BE2C (cell line): ENCODE data around the gene CYP4A11. TPM values are rescaled to one million over a fixed set of nuclear protein-coding genes. Genes with fewer than 3 reads are reported as not detected.
"Not testable (repeated sequence)": the region's sequence is repeated elsewhere in the genome, so short reads cannot be mapped to it uniquely, and the experiment has no call there.

Source experiments
- DNase-seq: peaks from one replicate; pipeline ENCODE4 v3.0.0-alpha.2; 2020
- H3K27me3 ChIP-seq: fragments of 250-450 bp; sonication (Bioruptor Pico); 2 replicates; pipeline ENCODE4 v1.5.1; 2020; ENCODE audit warnings: mild to moderate bottlenecking
- H3K36me3 ChIP-seq: fragments of 250-450 bp; sonication (Bioruptor Pico); 2 replicates; pipeline ENCODE4 v1.5.1; 2020; ENCODE audit warnings: mild to moderate bottlenecking
- H3K4me1 ChIP-seq: fragments of 250-450 bp; sonication (Bioruptor Pico); 2 replicates; pipeline ENCODE4 v1.5.1; 2020
- H3K4me3 ChIP-seq: 2 replicates; pipeline ENCODE4 v1.5.1; 2011; ENCODE audit warnings: low read depth, low read length
- H3K9me3 ChIP-seq: fragments of 250-450 bp; sonication (Bioruptor Pico); 2 replicates; pipeline ENCODE4 v1.5.1; 2020
- polyA plus RNA-seq: library from polyadenylated mRNA; unstranded; fragments of >200 nt; gene quantifications from one replicate; pipeline ENCODE4 v1.2.1, GENCODE V29; 2012; ENCODE audit warnings: low read depth, missing spikeins; ENCODE audit not compliant: insufficient read length, insufficient read depth
- TF ChIP-seq, protein P1 (sequence below): IDR thresholded peaks from 2 replicates; pipeline ENCODE4 v1.5.1; 2012; ENCODE audit warnings: mild to moderate bottlenecking, low read depth, low read length

CYP4A11 gene, protein sequence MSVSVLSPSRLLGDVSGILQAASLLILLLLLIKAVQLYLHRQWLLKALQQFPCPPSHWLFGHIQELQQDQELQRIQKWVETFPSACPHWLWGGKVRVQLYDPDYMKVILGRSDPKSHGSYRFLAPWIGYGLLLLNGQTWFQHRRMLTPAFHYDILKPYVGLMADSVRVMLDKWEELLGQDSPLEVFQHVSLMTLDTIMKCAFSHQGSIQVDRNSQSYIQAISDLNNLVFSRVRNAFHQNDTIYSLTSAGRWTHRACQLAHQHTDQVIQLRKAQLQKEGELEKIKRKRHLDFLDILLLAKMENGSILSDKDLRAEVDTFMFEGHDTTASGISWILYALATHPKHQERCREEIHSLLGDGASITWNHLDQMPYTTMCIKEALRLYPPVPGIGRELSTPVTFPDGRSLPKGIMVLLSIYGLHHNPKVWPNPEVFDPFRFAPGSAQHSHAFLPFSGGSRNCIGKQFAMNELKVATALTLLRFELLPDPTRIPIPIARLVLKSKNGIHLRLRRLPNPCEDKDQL
- polyA plus RNA-seq, result not detected

DNA sequence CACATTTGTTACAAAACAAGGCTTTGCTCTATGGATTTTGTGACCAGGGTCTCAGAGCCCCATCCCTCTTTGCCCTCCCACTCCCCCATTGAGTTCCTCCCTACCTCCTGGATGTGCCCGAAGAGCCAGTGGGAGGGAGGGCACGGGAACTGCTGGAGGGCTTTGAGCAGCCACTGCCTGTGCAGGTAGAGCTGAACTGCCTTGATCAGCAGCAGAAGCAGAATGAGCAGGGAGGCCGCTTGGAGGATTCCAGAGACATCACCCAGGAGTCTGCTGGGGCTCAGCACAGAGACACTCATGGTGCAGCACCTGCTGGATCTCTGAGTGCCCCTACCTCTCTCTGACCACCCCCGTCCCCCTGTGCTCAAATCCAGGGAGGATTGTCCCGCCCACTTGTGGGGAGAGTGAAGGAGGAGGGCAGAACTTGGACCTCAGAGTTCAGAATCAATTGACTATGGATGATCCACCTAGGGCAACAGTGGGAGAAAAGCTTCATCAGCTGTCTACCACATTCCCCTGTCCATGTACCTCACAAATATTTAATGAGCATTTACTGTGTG lies at the start of gene CYP4A11:
CYP4A11 (minus strand) TSS at position 342 of the 560 bp plus-strand sequence; CDS start at position 299, 43 bp downstream.
- H3K4me1 ChIP-seq, result no peaks in the 10 kb centered on the region
- H3K27me3 ChIP-seq, result no peaks in the 10 kb centered on the region
- no peak for DNase-seq
- no peak within 1 kb of the TSS for H3K4me3 ChIP-seq
- TF ChIP-seq, protein P1, sequence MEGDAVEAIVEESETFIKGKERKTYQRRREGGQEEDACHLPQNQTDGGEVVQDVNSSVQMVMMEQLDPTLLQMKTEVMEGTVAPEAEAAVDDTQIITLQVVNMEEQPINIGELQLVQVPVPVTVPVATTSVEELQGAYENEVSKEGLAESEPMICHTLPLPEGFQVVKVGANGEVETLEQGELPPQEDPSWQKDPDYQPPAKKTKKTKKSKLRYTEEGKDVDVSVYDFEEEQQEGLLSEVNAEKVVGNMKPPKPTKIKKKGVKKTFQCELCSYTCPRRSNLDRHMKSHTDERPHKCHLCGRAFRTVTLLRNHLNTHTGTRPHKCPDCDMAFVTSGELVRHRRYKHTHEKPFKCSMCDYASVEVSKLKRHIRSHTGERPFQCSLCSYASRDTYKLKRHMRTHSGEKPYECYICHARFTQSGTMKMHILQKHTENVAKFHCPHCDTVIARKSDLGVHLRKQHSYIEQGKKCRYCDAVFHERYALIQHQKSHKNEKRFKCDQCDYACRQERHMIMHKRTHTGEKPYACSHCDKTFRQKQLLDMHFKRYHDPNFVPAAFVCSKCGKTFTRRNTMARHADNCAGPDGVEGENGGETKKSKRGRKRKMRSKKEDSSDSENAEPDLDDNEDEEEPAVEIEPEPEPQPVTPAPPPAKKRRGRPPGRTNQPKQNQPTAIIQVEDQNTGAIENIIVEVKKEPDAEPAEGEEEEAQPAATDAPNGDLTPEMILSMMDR, result no peak
- H3K36me3 ChIP-seq, result no peaks in the 10 kb centered on the region
- H3K9me3 ChIP-seq, result no peaks in the 10 kb centered on the region

DNA sequence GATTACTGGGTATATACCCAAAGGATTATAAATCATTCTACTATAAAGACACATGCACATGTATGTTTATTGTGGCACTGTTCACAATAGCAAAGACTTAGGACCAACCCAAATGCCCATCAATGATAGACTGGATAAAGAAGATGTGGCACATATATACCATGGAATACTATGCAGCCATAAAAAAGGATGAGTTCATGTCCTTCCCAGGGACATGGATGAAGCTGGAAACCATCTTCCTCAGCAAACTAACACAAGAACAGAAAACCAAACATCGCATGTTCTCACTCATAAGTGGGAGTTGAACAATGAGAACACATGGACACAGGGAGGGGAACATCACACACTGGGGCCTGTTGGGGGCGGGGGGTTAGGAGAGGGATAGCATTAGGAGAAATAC lies 49.3 kb upstream of the CYP4A11 start:
- not testable (repeated sequence) for H3K9me3 ChIP-seq, H3K4me3 ChIP-seq, DNase-seq, H3K36me3 ChIP-seq, H3K4me1 ChIP-seq, H3K27me3 ChIP-seq

DNA sequence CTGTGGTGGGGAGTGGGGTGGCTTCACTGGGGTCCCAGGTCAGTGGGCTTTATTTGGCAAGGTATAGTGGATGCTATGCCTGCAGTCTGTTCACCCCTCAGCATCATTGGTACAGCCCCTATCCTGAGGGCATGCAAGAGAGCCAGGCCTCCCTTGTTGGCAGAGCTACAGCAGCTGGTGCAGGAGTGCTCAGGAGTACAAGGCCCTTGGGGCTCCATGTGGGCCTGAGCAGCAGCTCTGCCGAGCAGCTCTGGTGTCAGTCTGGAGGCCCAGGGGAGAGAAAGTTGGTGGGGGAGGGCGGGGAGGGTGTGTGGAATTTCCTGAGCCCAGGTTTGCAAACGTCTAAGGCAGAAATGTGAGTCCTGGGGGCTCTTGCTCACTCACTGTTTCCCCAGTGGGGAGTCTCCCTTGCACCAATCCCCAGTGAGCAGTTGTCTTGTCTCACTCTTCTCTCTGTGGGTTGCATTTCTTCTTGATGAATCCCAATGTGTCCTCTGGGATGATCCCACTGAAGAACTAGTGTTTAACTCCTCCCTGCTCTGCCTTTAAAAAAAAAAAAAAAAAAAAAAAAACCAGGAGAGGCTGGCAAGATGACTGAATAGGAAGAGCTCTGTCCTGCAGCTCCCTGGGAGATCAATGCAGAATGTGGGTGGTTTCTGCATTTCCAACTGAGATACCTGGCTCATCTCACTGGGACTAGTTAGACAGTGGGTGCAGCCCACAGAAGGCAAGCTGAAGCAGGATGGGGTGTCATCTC lies 42.7 kb upstream of the CYP4A11 start:
- Histone ChIP-seq H3K4me1 (no peaks in the 10 kb centered on the region), H3K9me3 (no peaks in the 10 kb centered on the region), H3K4me3 (no peak overlapping the region), H3K36me3 (no peaks in the 10 kb centered on the region), H3K27me3 (no peaks in the 10 kb centered on the region)
- TF ChIP-seq, protein P1, result no peak
- DNase-seq, result no peak

DNA sequence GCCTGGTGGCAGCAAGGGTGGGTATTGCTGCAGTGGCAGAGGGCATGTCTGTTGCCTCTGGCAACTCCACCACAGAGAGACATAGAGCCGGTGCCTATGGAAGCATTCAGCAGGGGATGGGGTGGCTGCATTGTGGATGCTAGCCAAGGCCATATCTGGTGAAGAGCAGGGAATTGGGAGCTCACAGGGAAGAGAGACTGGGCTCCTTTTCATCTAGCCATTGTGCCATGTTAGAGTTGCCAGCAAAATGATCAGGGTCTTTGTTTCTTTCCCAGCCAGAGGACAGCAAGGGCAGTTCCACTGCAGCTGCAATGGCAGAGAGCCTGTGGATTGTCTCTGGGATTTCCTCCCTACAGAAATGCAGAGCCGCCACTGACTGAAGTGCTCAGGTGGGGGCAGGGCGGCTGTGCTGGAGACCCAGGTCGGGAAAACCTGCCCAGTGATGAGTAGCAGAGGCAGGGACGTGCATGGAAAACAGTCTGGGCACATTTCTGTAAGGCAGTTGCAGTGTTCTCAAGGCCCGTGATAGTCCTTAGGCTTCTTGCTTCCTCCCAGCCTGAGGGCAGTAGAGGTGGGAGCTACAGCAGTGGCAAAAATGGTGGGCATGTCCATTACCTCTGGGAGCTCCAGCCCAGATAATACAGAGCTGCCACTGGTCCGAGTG lies 42.0 kb upstream of the CYP4A11 start:
- Histone ChIP-seq H3K9me3 (no peaks in the 10 kb centered on the region), H3K4me3 (no peak overlapping the region), H3K36me3 (no peaks in the 10 kb centered on the region), H3K4me1 (no peaks in the 10 kb centered on the region), H3K27me3 (no peaks in the 10 kb centered on the region)
- DNase-seq, result no peak
- TF ChIP-seq, protein P1, result no peak

DNA sequence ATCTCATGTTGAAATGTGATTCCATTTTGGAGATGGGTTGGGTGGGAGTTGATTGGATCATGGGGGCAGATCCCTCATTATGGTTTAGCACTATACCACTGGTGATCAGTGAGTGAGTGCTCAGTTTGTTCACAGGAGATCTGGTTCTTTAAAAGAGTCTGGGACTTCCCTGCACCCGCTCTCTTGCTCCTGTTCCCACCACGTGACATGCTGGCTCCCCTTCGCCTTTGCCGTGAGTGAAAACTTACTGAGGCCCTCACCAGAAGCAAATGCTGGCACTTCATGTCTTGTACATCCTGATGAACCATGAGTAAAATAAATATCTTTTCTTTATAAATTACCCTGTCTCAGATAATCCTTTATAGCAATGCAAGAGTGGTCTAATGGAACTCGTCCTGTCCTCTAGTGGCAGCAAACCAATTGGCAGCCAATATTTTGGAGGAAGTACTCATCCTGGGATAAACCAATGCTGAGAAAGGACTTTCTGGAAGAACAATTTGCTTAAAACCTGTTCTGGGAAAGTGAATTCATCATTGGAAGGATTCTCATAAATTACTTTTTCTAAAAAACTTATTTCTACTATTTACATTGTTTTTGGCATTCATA lies 27.8 kb upstream of the CYP4A11 start:
- TF ChIP-seq, protein P1, result no peak

DNA sequence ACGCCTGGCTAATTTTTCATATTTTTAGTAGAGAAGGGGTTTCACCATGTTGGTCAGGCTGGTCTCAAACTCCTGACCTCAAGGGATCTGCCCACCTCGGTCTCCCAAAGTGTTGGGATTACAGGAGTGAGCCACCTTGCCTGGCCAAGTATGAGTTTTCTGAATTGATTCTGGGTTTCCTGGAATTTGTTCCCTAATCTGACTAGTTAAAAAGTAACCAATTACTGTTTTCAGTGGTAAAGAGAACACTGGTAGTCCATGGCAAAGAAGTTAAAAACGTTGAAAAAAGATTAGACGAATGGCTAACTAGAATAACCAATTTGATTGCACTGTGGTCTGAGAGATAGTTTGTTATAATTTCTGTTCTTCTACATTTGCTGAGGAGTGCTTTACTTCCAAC lies 21.0 kb upstream of the CYP4A11 start:
- H3K36me3 ChIP-seq, H3K4me1 ChIP-seq, H3K27me3 ChIP-seq, H3K9me3 ChIP-seq, DNase-seq, H3K4me3 ChIP-seq: not testable (repeated sequence)

More for the DNA sequence above, 27.8 kb upstream of the CYP4A11 start:
- H3K4me3 ChIP-seq, result no peak overlapping the region
- DNase-seq, result no peak
- H3K9me3 ChIP-seq, result no peaks in the 10 kb centered on the region
- no peaks in the 10 kb centered on the region for H3K4me1 ChIP-seq
- H3K27me3 ChIP-seq, result no peaks in the 10 kb centered on the region
- no peaks in the 10 kb centered on the region for H3K36me3 ChIP-seq
